Fibroblast of gingiva (primary cell): ENCODE results near the gene ZBED6.
"Not testable (repeated sequence)": the region's sequence is repeated elsewhere in the genome, so short reads cannot be mapped to it uniquely, and the experiment has no call there.

Experiments
- DNase-seq: peaks from one replicate; pipeline ENCODE4 v3.0.0-alpha.2; 2011; ENCODE audit warnings: low read depth

ZBED6 gene, protein sequence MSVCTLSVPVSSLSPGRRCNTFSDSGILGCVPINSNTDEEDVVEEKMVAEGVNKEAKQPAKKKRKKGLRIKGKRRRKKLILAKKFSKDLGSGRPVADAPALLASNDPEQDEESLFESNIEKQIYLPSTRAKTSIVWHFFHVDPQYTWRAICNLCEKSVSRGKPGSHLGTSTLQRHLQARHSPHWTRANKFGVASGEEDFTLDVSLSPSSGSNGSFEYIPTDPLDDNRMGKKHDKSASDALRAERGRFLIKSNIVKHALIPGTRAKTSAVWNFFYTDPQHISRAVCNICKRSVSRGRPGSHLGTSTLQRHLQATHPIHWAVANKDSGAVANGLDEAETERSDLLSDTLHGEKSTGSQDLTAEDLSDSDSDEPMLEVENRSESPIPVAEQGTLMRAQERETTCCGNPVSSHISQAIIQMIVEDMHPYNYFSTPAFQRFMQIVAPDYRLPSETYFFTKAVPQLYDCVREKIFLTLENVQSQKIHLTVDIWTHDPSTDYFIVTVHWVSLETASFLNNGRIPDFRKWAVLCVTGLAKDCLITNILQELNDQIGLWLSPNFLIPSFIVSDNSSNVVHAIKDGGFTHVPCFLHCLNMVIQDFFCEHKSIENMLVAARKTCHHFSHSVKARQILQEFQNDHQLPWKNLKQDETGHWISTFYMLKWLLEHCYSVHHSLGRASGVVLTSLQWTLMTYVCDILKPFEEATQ (N-terminal part only)

GRCh38 chr1:203795441-203796235, at the start of gene ZBED6, which contains the start of gene ZC3H11A:
TSS of gene ZBED6 (plus strand) at chr1:203795623. CDS start at chr1:203797523, 1,900 bp downstream.
TSS of gene ZC3H11A (plus strand) at chr1:203795623. CDS start at chr1:203817071, 21,448 bp downstream.
- DNase-seq = peak; percentile 99

GRCh38 chr1:203746281-203746680, 49.1 kb upstream of the ZBED6 start:
- no peak for DNase-seq

- no peak for DNase-seq
These were observed 44.4 kb upstream of the ZBED6 start for GRCh38 chr1:203751051-203751450.

DNA sequence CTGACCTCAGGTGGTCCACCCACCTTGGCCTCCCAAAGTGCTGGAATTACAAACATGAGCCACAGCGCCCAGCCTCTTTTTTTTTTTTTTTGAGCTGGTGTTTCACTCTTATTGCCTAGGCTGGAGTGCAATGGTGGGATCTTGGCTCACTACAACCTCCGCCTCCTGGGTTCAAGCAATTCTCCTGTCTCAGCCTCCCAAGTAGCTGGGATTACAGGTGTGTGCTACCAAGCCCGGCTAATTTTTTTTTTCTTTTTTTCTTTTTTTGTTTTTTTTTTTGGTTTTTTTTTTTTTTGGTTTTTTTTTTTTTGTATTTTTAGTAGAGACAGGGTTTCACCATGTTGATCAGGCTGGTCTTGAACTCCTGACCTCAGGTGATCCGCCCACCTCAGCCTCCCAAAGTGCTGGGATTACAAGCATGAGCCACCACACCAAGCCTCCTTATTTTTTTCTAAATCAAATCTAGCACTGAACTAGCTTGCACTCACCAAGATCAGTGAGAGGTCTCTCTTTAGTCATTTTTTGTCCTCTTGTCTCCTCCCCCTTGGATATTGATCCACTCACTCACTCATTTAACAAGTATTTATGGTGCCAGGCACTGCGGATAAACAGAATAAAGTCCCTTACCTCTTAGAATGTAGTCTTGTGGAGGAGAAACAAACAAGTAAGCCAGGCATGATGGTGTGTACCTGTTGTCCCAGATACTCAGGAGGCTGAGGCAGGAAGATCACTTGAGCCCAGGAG, 43.6 kb upstream of the ZBED6 start:
- DNase-seq = not testable (repeated sequence)

DNA sequence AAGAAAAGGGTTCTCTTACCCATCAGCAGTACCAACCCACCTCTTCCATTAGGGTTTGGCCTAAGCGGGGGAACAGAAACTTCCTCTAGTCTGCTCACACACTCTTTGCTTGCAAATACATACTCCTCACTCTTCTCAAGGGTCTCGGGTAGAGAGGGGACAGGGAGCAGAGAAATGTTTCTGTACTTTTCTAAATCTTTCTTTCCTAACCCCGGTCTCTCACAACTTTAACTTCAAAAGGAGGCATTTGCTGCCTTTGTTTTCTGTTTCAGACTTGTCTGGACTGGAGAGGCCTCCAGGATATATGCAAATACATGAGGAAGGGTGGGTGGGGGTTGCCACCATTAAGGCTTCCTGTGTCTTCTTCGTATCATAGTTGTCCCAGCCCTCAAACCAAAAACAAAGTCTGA, 41.0 kb upstream of the ZBED6 start:
- no peak for DNase-seq

DNA sequence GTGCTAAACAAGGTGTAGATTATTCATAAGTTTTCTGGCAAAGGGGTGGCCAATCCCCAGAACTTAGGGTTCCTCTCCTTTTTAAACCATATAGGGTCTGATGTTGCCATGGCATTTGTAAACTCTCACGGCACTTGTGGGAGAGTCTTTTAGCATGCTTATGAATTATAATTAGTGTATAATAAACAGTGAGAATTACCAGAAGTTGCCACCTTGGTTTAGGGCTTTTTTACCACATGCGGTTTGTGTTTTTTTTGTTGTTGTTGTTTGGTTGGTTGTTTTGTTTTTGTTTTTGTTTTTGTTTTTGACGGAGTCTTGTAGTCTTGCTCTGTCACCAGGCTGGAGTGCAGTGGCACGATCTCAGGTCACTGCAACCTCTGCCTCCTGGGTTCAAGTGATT, 39.4 kb upstream of the ZBED6 start:
- DNase-seq = no peak

GRCh38 chr1:203758749-203759148, 36.7 kb upstream of the ZBED6 start:
- not testable (repeated sequence) for DNase-seq

DNA sequence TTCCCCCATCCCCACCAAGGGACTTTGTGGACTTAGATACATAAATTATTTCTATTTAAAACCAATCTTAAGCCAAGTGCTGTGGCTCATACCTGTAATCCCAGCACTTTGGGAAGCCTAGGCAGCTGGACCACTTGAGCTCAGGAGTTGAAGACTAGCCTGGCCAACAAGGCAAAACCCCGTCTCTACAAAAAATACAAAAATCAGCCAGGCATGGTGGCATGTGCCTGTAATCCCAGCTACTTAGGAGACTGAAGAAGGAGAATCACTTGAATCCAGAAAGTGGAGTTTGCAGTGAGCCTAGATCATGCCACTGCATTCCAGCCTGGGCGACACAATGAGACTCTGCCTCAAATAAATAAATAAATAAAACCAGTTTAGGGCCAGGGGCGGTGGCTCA, 34.9 kb upstream of the ZBED6 start:
- DNase-seq = no peak

GRCh38 chr1:203761958-203762357, 33.5 kb upstream of the ZBED6 start:
- DNase-seq = not testable (repeated sequence)

GRCh38 chr1:203763505-203763904, 31.9 kb upstream of the ZBED6 start:
- DNase-seq = no peak

- no peak for DNase-seq
These were observed 31.1 kb upstream of the ZBED6 start for GRCh38 chr1:203764105-203765028.

GRCh38 chr1:203765029-203765837, 30.2 kb upstream of the ZBED6 start, which contains the start of gene LAX1:
TSS of gene LAX1 (plus strand) at chr1:203765183. CDS start at chr1:203765566, 383 bp downstream.
- no peak for DNase-seq

DNA sequence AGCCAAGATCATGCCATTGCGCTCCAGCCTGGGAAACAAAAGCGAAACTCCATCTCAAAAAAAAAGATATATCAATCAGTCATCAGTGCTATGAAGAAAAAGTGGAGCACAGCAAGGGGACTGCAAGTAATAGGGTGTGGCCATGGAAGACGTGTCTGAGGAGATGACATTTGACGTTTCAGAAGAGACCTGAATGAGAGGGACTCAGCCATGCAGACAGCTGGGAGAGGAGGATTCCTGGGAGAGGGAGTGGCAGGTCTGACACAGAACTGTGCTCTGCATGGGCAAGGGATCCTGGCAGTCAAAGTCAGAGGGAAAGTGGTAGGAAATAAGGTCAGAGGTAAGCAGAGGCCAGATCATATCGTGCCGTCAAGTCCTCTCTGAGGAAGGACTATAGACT, 27.2 kb upstream of the ZBED6 start:
- DNase-seq = no peak

- peak; percentile 90 for DNase-seq
These were observed 25.7 kb upstream of the ZBED6 start for GRCh38 chr1:203769505-203770343.

GRCh38 chr1:203771901-203772301, 23.5 kb upstream of the ZBED6 start:
- peak; percentile 29 for DNase-seq

DNA sequence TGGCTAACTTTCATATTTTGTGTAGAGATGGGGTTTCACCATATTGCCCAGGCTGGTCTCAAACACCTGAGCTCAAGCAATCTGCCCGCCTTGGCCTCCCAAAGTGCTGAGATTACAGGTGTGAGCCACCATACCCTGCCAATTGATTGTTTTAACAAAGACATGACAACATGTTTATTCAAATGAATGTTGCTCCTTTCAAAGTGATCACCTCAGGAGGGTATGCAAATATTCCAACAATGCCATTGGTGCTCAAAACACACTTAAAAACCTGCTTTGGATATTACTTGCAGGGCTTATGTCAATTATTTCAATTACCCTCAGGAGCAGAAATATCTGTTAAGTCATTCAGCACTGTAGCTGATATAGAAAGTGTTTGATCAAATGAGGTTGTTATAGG, 22.6 kb upstream of the ZBED6 start:
- DNase-seq = no peak

DNA sequence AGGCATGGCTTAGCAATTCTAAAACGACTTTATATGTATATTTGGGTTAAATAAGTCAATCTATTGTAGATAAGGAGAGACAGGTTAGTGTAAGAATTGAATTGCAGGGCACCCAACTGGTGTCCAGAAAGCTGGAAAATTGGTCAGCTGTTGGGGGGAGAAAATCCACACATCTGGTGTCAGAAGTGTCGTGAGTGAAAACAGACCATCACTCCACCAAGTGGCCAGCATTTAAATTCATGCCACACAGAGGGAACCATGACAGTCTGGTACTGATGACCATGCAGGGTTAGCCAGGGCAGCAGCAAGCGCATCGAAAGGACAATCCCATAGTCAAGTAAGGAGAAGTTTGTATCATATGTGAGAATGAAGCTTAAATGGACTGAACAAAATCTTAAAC, 18.8 kb upstream of the ZBED6 start:
- no peak for DNase-seq

- no peak for DNase-seq
These were observed 17.8 kb upstream of the ZBED6 start for GRCh38 chr1:203777596-203777995.

- no peak for DNase-seq
These were observed 17.3 kb upstream of the ZBED6 start for GRCh38 chr1:203778146-203778545.
